Activated effector memory CD4-positive, alpha-beta T cell treated with anti-CD3 and anti-CD28 coated beads, Interleukin-2, amount 50 U/mL, for 16 hours (primary cell): ENCODE measurements around the gene CRYZ.

Experiments
- DNase-seq: peaks from one replicate; pipeline ENCODE4 v3.0.0-alpha.2; 2020

The CRYZ gene

GRCh38 chr1:74729741-74730478, 2.9 kb downstream of the CRYZ start:
- no peak for DNase-seq

- DNase-seq, result no peak
Observed at GRCh38 chr1:74728736-74729135, 4.1 kb downstream of the CRYZ start.

- DNase-seq, result no peak
Observed at GRCh38 chr1:74726063-74726462, 6.8 kb downstream of the CRYZ start.

DNA sequence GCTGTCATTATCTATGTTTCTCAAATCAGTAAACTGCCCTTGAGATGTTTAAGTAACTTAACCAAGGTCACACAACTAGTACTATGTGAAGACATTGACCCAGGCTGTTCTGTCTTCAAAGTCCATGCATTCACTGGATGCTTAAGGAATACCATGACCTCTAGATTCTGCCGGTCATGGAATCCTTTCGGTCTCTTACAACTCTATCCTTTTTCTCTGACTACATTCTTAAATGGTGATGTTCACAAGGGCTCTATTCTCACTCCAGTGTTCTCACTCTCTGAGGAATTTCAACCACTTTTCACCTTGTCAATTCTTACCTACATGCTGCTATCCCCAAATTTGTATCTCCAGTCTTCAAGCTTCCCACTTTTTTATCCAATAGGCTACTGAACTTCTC, 15.2 kb downstream of the CRYZ start:
- DNase-seq, result no peak

DNA sequence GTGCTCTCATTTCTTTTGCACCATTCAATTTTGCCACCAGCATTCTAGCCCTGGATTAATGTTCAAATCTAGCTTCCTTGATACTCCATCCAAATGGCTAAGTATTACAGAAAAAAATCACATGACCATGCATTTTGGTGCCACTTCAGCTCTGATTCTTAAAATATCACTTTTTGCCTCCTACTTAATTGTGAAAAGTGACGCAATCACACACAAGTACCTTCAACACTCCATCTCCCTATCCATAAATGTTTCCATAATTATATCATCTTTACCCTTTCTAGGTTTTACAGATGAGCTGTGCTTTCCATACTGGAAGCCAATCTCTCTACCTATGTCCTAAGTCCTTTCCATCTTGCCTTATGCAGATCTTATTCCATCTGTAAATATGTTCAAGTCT, 16.0 kb downstream of the CRYZ start:
- DNase-seq, result no peak

- no peak for DNase-seq
Observed at GRCh38 chr1:74715806-74716205, 17.0 kb downstream of the CRYZ start.

DNA sequence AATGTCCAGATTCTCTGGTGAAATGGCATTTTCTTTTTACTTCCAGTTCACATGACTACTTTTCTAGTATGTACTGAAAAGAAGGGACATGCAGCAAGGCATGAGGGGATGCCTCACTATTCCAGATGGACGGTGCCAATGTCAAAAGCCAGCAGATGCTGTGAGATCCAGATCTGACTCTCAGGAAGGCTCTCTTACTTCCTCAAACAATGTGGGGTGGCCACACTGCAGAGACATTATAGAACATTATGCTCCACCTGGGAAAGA, 17.7 kb downstream of the CRYZ start:
- no peak for DNase-seq

DNA sequence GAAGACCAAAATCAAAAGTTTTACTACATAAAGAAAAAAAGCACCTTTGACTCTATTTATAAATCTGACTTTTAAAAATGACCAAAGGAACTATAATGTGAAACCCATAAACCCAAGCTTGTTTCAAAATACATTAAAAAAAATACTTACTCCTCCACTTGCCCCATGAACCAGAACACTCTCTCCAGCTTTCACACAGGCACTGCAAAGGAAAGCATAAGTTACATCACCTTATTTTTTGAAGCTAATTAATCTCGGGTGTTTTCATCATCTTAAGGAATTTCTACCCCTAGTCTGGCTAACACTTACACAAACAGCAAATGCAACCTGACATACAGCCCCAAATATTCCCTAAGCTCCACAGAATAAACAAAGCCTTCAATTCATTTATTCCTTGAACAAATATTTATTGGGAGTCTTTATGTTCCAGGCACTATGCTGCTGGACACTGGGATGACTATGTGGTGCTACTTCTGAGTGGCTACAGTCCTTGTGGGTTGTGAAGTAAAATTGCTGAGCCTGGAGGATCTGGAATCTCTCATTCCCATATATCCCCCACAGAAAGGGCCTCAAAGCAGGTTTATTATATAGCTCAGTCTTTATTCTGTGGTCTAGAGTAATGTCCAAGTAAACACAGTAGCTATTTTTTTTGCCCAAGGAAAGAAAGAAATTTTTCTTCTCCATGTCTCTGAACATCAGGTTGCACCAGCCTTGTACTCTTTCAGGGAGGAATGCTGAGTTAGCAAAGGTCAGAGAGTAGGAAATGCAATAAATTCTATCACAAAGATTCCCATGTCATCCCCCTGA, 18.2 kb downstream of the CRYZ start:
- no peak for DNase-seq

DNA sequence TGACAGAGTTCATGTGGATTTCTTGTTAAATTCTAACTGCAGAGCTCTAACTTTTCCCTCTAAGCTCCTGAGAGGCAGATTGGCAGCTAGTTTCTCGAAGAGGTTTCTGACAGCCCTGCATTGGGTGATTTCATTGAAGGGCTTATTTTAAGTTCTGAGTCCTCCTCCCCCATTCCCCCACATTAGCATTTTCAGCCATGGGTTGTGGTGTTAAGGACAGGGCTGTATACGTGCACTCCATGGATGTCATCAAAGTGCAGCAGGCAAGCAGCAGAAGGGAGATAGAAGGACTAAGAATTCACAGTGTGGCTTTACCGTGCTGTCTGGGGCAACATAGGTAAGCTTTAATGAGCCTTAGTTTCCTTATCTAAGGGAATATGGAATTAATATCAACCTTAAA, 19.0 kb downstream of the CRYZ start:
- no peak for DNase-seq

- no peak for DNase-seq
Observed at GRCh38 chr1:74712881-74713280, 20.0 kb downstream of the CRYZ start.

DNA sequence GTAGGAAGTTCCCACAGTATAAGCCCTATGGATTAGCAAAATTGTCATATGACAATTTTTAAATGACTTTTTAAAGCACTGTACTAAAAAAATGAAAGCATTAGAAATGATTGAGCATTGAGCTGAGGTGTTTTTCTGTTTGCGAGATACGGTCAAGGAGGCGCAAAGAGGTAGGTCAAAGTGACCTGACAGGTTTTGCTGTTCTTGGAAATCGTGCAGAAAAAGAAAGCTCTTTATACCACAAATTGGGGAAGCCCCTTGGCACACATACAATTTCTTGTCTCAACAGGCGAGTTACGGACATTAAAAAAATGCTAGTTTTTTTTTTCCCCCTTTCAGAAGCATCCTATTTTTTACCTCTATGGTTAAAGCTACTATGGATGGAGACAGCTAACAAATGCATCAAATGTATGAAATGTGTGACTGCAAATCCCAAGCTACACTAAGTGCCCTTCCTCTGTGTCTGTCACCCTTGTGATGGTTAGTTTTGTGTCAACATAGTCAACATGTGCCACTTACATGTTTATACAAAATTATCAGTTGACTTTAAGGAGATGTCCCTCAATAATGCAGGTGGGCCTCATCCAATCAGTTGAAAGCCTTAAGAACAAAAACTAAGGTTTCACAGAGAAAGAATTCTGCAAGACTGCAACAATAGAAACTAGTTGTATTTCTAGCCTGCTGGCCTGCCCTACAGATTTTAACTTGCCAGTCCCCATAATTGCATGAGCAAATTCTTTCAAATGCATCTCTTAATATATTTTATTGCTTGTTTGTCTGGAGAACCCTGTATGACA, 29.3 kb downstream of the CRYZ start:
- no peak for DNase-seq

DNA sequence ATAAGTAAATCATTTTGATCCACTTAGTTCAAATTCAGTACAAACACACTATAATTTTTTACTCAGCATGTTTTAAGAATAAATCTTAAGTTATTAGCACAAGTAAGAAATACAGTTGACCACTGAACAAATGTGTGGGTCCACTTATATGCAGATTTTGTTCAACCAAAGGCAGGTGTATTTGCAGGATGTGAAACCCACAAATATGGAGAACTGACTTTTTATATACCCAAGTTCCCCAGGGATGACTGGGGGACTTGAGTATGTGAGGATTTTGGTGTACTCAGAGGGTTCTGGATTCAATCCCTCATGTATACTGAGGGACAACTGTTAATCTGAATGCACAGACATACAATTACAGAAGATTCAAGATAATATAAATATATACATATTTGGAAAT, 33.5 kb downstream of the CRYZ start:
- DNase-seq, result no peak

DNA sequence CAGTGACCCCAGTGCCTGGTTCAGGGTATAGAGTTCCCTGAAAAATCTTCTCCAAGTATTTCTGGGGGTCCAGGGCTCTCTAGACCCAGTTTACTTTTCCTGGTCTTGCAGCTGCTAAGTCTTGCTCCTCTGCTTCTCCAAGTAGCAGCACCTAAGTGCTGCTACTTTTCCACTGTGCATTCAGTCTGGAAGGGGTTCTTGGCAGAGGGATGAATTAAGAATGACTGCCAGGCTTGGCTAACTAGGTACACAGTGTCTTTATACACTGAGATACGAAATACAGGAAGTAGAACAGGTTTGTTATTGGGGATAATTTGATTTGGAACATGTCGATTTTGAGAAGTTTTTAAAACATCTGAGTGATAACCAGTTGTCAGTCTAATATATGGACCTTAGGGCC, 35.0 kb downstream of the CRYZ start:
- DNase-seq, result no peak

DNA sequence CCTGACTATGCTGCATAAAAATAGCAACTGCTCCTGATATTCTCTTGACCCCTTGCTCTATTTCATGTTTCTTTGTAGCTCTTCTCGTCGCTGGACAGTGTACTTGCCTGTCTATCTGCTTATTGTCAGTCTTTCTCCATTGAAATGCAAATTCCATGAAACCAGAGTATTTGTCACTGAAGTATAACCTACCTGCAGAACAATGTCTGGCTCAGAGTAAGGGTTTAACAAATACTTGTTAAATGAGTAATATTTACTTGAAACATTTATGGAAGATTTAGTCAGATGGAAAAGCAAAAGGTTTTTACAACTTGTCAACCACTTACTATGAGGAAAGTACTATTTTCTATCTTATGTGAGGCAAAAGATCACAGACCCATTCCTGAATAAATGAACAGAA, 39.4 kb downstream of the CRYZ start:
- no peak for DNase-seq

DNA sequence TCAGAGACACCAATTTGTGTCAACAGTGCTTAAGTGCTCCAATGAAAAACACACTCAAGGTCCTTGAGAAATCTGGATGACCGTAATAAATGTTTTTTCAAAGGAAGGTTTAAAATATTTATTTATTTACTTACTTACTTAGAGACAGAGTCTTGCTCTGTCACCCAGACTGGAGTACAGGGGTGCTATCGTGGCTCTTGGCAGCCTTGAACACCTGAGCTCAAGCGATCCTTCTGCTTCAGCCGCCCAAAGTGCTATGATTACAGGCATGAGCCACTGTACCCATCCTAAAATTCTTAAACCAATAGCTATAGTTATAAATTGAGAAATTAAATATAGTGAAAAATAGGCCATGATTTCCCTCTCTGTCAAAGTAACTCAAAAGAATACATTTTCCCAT, 41.9 kb downstream of the CRYZ start:
- DNase-seq, result no peak

DNA sequence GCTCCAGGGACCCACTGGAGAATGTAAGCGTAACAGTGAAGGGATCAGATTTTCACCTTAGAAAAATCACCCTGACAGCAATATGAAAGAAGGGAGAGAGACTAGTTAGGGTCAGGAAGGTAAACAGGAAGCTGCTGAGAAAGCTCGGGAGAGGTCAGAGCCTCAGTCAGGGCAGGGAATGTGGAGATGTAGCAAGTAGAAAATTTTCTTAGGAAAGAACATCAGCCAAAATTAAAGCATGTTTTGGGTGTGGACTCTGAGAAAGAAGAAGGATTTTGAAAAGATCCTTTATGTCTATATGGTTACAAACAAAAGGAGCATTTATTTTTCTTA, 42.5 kb downstream of the CRYZ start:
- DNase-seq, result no peak

GRCh38 chr1:74689621-74690363, 43.1 kb downstream of the CRYZ start:
- DNase-seq, result no peak

DNA sequence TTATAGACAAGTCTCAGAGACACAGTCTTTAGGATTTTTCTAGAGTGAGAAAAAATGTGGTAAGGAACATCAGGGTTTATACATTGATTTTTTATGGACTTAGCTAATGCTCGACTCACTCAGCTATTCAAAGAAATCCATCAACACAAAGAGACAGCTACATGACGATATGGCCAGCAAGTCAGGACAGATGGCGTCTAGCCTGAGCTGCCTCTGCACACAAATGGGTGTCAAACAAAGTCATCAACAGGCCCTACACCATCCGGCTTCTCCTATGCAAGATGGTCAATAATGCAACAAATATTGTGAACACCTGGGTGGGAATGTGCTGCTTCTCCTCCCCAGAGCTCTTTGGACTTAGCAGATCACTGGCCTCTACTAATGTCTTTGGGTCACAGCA, 45.9 kb downstream of the CRYZ start:
- no peak for DNase-seq

- DNase-seq, result no peak
Observed at GRCh38 chr1:74684301-74684700, 48.5 kb downstream of the CRYZ start.

DNA sequence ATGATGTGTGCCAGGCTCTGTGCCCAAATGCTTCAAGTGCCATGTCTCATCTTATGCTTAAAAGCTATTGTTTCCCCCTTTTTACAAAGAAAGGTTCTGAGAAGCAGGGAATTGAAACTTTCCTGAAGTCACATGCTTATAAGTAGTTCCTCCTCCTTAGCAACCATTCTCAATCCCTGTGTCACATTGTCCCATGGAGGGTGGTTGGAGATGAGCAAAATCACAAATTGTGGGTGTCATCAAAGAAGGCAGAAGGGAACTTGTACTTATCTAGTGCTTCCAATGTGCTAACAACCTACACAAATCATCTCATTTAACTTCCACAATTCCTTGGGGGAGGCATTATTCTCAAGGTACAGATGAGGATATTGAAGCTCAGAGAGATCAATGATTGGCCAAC, 49.2 kb downstream of the CRYZ start:
- DNase-seq, result no peak

GRCh38 chr1:74681851-74682250, 51.0 kb downstream of the CRYZ start:
- DNase-seq, result no peak

GRCh38 chr1:74681449-74681848, 51.4 kb downstream of the CRYZ start:
- DNase-seq, result no peak

GRCh38 chr1:74681001-74681400, 51.8 kb downstream of the CRYZ start:
- no peak for DNase-seq

GRCh38 chr1:74679811-74680210, 53.0 kb downstream of the CRYZ start:
- DNase-seq, result no peak
